Lower leg skin (tissue), 3 donors: ENCODE data around the gene CELA2B.
"Not testable (repeated sequence)": the region's sequence is repeated elsewhere in the genome, so short reads cannot be mapped to it uniquely, and the experiment has no call there.

Experiments used
- CTCF ChIP-seq, 3 donors: fragments of 450-650 bp; IDR thresholded peaks; one replicate each; pipeline ENCODE4 v1.5.1; 2016; ENCODE audit warnings: antibody characterized with exemption in 3 of 3, mild to moderate bottlenecking in 3 of 3, moderate library complexity in 2 of 3
- POLR2A ChIP-seq, 2 donors: fragments of 450-650 bp; IDR thresholded peaks; one replicate each; pipeline ENCODE4 v1.6.1; 2016 to 2017; ENCODE audit warnings: antibody characterized with exemption in 2 of 2, mild to moderate bottlenecking in 1 of 2, moderate library complexity in 1 of 2

GRCh38 chr1:15482983-15483543, 7.2 kb downstream of the CELA2B start:
- not testable (repeated sequence) for TF ChIP-seq CTCF, POLR2A (IDR thresholded peaks at IDR 0.05)
